Measurements from ENCODE around the gene SULF2.

The SULF2 gene

GRCh38 chr20:47727170-47727880 is 58.0 kb downstream of the SULF2 start:
- Histone ChIP-seq H3K9ac (ENCODE audit: low read length in 5 of 5) (no peak overlapping the region), H3K4me3 (ENCODE audit: low read depth in 1 of 5, low read length in 5 of 5) (peak overlapping the region in 1 of 5 donors; percentile 20), H3K9me3 (ENCODE audit: control insufficient read depth in 5 of 5, low read length in 5 of 5) (no peaks in the 10 kb centered on the region), H3K4me1 (ENCODE audit: control insufficient read depth in 5 of 5, insufficient read depth in 5 of 5, low read length in 5 of 5) (peaks cover 0 to 19% (median 3%) of the 10 kb centered on the region in 5 donors), H3K36me3 (ENCODE audit: control insufficient read depth in 5 of 5, insufficient read depth in 5 of 5, low read length in 5 of 5) (peaks cover 0 to 8% (median 0%) of the 10 kb centered on the region in 5 donors), H3K27ac (ENCODE audit: low read depth, low read length) (no peak overlapping the region), H3K27me3 (ENCODE audit: control insufficient read depth in 5 of 5, insufficient read depth in 4 of 5, low read length in 5 of 5) (no peaks in the 10 kb centered on the region)

- no peaks in the 10 kb centered on the region for H3K27me3 ChIP-seq (ENCODE audit: control insufficient read depth in 5 of 5, insufficient read depth in 4 of 5, low read length in 5 of 5)
- peaks cover 0 to 19% (median 3%) of the 10 kb centered on the region in 5 donors for H3K4me1 ChIP-seq (ENCODE audit: control insufficient read depth in 5 of 5, insufficient read depth in 5 of 5, low read length in 5 of 5)
- no peaks in the 10 kb centered on the region for H3K9me3 ChIP-seq (ENCODE audit: control insufficient read depth in 5 of 5, low read length in 5 of 5)
- H3K4me3 ChIP-seq (ENCODE audit: low read depth in 1 of 5, low read length in 5 of 5), result no peak overlapping the region
- no peak overlapping the region for H3K27ac ChIP-seq (ENCODE audit: low read depth, low read length)
- no peak overlapping the region for H3K9ac ChIP-seq (ENCODE audit: low read length in 5 of 5)
- H3K36me3 ChIP-seq (ENCODE audit: control insufficient read depth in 5 of 5, insufficient read depth in 5 of 5, low read length in 5 of 5), result peaks cover 0 to 6% (median 0%) of the 10 kb centered on the region in 5 donors
Observed at GRCh38 chr20:47726632-47727031, 58.6 kb downstream of the SULF2 start.

GRCh38 chr20:47725248-47725973 is 59.9 kb downstream of the SULF2 start:
- peaks cover 0 to 28% (median 14%) of the 10 kb centered on the region in 5 donors for H3K4me1 ChIP-seq (ENCODE audit: control insufficient read depth in 5 of 5, insufficient read depth in 5 of 5, low read length in 5 of 5)
- no peaks in the 10 kb centered on the region for H3K36me3 ChIP-seq (ENCODE audit: control insufficient read depth in 5 of 5, insufficient read depth in 5 of 5, low read length in 5 of 5)
- no peaks in the 10 kb centered on the region for H3K27me3 ChIP-seq (ENCODE audit: control insufficient read depth in 5 of 5, insufficient read depth in 4 of 5, low read length in 5 of 5)
- H3K4me3 ChIP-seq (ENCODE audit: low read depth in 1 of 5, low read length in 5 of 5), result no peak overlapping the region
- H3K9me3 ChIP-seq (ENCODE audit: control insufficient read depth in 5 of 5, low read length in 5 of 5), result no peaks in the 10 kb centered on the region
- H3K27ac ChIP-seq (ENCODE audit: low read depth, low read length), result no peak overlapping the region
- no peak overlapping the region for H3K9ac ChIP-seq (ENCODE audit: low read length in 5 of 5)

- no peaks in the 10 kb centered on the region for H3K27me3 ChIP-seq (ENCODE audit: control insufficient read depth in 5 of 5, insufficient read depth in 4 of 5, low read length in 5 of 5)
- no peak overlapping the region for H3K9ac ChIP-seq (ENCODE audit: low read length in 5 of 5)
- H3K36me3 ChIP-seq (ENCODE audit: control insufficient read depth in 5 of 5, insufficient read depth in 5 of 5, low read length in 5 of 5), result no peaks in the 10 kb centered on the region
- no peaks in the 10 kb centered on the region for H3K9me3 ChIP-seq (ENCODE audit: control insufficient read depth in 5 of 5, low read length in 5 of 5)
- H3K27ac ChIP-seq (ENCODE audit: low read depth, low read length), result no peak overlapping the region
- no peak overlapping the region for H3K4me3 ChIP-seq (ENCODE audit: low read depth in 1 of 5, low read length in 5 of 5)
- peaks cover 0 to 29% (median 19%) of the 10 kb centered on the region in 5 donors for H3K4me1 ChIP-seq (ENCODE audit: control insufficient read depth in 5 of 5, insufficient read depth in 5 of 5, low read length in 5 of 5)
Observed at GRCh38 chr20:47724910-47725247, 60.4 kb downstream of the SULF2 start.

GRCh38 chr20:47724396-47724795 is 60.9 kb downstream of the SULF2 start:
- H3K9ac ChIP-seq (ENCODE audit: low read length in 5 of 5), result no peak overlapping the region
- H3K9me3 ChIP-seq (ENCODE audit: control insufficient read depth in 5 of 5, low read length in 5 of 5), result no peaks in the 10 kb centered on the region
- H3K4me1 ChIP-seq (ENCODE audit: control insufficient read depth in 5 of 5, insufficient read depth in 5 of 5, low read length in 5 of 5), result peaks cover 0 to 34% (median 24%) of the 10 kb centered on the region in 5 donors
- H3K36me3 ChIP-seq (ENCODE audit: control insufficient read depth in 5 of 5, insufficient read depth in 5 of 5, low read length in 5 of 5), result no peaks in the 10 kb centered on the region
- no peak overlapping the region for H3K27ac ChIP-seq (ENCODE audit: low read depth, low read length)
- H3K27me3 ChIP-seq (ENCODE audit: control insufficient read depth in 5 of 5, insufficient read depth in 4 of 5, low read length in 5 of 5), result no peaks in the 10 kb centered on the region
- no peak overlapping the region for H3K4me3 ChIP-seq (ENCODE audit: low read depth in 1 of 5, low read length in 5 of 5)

GRCh38 chr20:47723322-47723721 is 62.0 kb downstream of the SULF2 start:
- Histone ChIP-seq H3K27ac (ENCODE audit: low read depth, low read length) (no peak overlapping the region), H3K27me3 (ENCODE audit: control insufficient read depth in 5 of 5, insufficient read depth in 4 of 5, low read length in 5 of 5) (no peaks in the 10 kb centered on the region), H3K36me3 (ENCODE audit: control insufficient read depth in 5 of 5, insufficient read depth in 5 of 5, low read length in 5 of 5) (no peaks in the 10 kb centered on the region), H3K4me1 (ENCODE audit: control insufficient read depth in 5 of 5, insufficient read depth in 5 of 5, low read length in 5 of 5) (peaks cover 0 to 36% (median 24%) of the 10 kb centered on the region in 5 donors), H3K9me3 (ENCODE audit: control insufficient read depth in 5 of 5, low read length in 5 of 5) (no peaks in the 10 kb centered on the region), H3K9ac (ENCODE audit: low read length in 5 of 5) (no peak overlapping the region), H3K4me3 (ENCODE audit: low read depth in 1 of 5, low read length in 5 of 5) (no peak overlapping the region)

GRCh38 chr20:47720636-47721427 is 64.4 kb downstream of the SULF2 start:
- no peaks in the 10 kb centered on the region for H3K36me3 ChIP-seq (ENCODE audit: control insufficient read depth in 5 of 5, insufficient read depth in 5 of 5, low read length in 5 of 5)
- H3K4me3 ChIP-seq (ENCODE audit: low read depth in 1 of 5, low read length in 5 of 5), result no peak overlapping the region
- no peak overlapping the region for H3K27ac ChIP-seq (ENCODE audit: low read depth, low read length)
- no peak overlapping the region for H3K9ac ChIP-seq (ENCODE audit: low read length in 5 of 5)
- H3K9me3 ChIP-seq (ENCODE audit: control insufficient read depth in 5 of 5, low read length in 5 of 5), result no peaks in the 10 kb centered on the region
- peaks cover 0 to 26% (median 22%) of the 10 kb centered on the region in 5 donors for H3K4me1 ChIP-seq (ENCODE audit: control insufficient read depth in 5 of 5, insufficient read depth in 5 of 5, low read length in 5 of 5)
- no peaks in the 10 kb centered on the region for H3K27me3 ChIP-seq (ENCODE audit: control insufficient read depth in 5 of 5, insufficient read depth in 4 of 5, low read length in 5 of 5)

- peaks cover 0 to under 1% (median 0%) of the 10 kb centered on the region in 5 donors for H3K27me3 ChIP-seq (ENCODE audit: control insufficient read depth in 5 of 5, insufficient read depth in 4 of 5, low read length in 5 of 5)
- H3K27ac ChIP-seq (ENCODE audit: low read depth, low read length), result no peak overlapping the region
- no peaks in the 10 kb centered on the region for H3K36me3 ChIP-seq (ENCODE audit: control insufficient read depth in 5 of 5, insufficient read depth in 5 of 5, low read length in 5 of 5)
- peaks cover 0 to 29% (median 26%) of the 10 kb centered on the region in 5 donors for H3K4me1 ChIP-seq (ENCODE audit: control insufficient read depth in 5 of 5, insufficient read depth in 5 of 5, low read length in 5 of 5)
- H3K9ac ChIP-seq (ENCODE audit: low read length in 5 of 5), result no peak overlapping the region
- no peaks in the 10 kb centered on the region for H3K9me3 ChIP-seq (ENCODE audit: control insufficient read depth in 5 of 5, low read length in 5 of 5)
- H3K4me3 ChIP-seq (ENCODE audit: low read depth in 1 of 5, low read length in 5 of 5), result no peak overlapping the region
Observed at GRCh38 chr20:47719625-47720024, 65.7 kb downstream of the SULF2 start.

GRCh38 chr20:47719211-47719610 is 66.1 kb downstream of the SULF2 start:
- Histone ChIP-seq H3K4me1 (ENCODE audit: control insufficient read depth in 5 of 5, insufficient read depth in 5 of 5, low read length in 5 of 5) (peaks cover 0 to 29% (median 27%) of the 10 kb centered on the region in 5 donors), H3K9ac (ENCODE audit: low read length in 5 of 5) (no peak overlapping the region), H3K36me3 (ENCODE audit: control insufficient read depth in 5 of 5, insufficient read depth in 5 of 5, low read length in 5 of 5) (no peaks in the 10 kb centered on the region), H3K27ac (ENCODE audit: low read depth, low read length) (no peak overlapping the region), H3K9me3 (ENCODE audit: control insufficient read depth in 5 of 5, low read length in 5 of 5) (no peaks in the 10 kb centered on the region), H3K27me3 (ENCODE audit: control insufficient read depth in 5 of 5, insufficient read depth in 4 of 5, low read length in 5 of 5) (peaks cover 0 to 2% (median 0%) of the 10 kb centered on the region in 5 donors), H3K4me3 (ENCODE audit: low read depth in 1 of 5, low read length in 5 of 5) (no peak overlapping the region)

- H3K27ac ChIP-seq (ENCODE audit: low read depth, low read length), result no peak overlapping the region
- no peak overlapping the region for H3K4me3 ChIP-seq (ENCODE audit: low read depth in 1 of 5, low read length in 5 of 5)
- no peaks in the 10 kb centered on the region for H3K9me3 ChIP-seq (ENCODE audit: control insufficient read depth in 5 of 5, low read length in 5 of 5)
- peaks cover 0 to 2% (median 0%) of the 10 kb centered on the region in 5 donors for H3K27me3 ChIP-seq (ENCODE audit: control insufficient read depth in 5 of 5, insufficient read depth in 4 of 5, low read length in 5 of 5)
- H3K4me1 ChIP-seq (ENCODE audit: control insufficient read depth in 5 of 5, insufficient read depth in 5 of 5, low read length in 5 of 5), result peaks cover 0 to 37% (median 29%) of the 10 kb centered on the region in 5 donors
- H3K36me3 ChIP-seq (ENCODE audit: control insufficient read depth in 5 of 5, insufficient read depth in 5 of 5, low read length in 5 of 5), result no peaks in the 10 kb centered on the region
- no peak overlapping the region for H3K9ac ChIP-seq (ENCODE audit: low read length in 5 of 5)
Observed at GRCh38 chr20:47718398-47718797, 66.9 kb downstream of the SULF2 start.
